CD1c-positive myeloid dendritic cell (primary cell): ENCODE measurements around the gene CD55.

ENCODE experiments used
- DNase-seq: peaks from one replicate; pipeline ENCODE4 v3.0.0-alpha.2; 2016; ENCODE audit errors: extremely low spot score

CD55 gene

DNA sequence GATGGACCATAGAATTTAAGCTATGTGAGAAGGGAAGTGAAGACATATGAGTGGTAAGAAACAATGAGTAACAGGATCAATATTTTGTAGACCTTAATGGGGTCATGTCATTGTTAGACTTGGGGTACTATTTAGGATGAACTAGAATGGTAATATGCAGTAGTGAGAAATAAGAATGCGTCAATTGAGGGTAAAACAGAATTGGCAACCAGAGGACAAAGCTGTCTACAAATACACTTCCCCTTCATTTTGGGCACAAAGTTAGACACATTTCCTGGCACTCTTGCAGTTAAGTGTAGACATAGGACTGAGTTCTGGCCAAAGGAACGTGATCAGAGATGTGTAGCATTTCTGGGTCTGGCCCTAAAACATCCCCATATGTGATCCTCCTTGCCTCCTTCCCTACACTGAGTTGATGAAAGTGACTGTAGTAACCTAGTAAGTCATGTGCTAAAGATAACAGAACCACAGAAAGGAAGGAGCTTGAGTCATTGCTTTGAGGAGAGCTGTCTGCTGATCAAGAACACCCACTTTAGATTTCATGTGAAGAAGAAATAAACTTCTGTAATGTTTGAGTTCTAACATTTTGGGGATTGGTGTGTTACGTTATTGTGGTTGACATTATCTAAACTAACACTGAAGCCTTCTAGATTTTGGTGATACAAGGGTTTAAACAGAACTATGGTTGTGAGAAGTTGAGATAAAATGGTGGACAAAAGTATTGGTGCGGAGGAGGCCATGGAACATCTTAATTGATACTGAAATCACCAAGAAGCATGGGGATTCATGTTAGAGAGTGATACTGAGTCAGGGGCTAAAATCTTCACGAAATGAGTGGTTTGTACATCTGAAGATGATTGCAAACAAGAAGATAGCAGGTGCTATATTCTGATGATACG, 41.7 kb downstream of the CD55 start:
- peak; percentile 70 for DNase-seq

DNA sequence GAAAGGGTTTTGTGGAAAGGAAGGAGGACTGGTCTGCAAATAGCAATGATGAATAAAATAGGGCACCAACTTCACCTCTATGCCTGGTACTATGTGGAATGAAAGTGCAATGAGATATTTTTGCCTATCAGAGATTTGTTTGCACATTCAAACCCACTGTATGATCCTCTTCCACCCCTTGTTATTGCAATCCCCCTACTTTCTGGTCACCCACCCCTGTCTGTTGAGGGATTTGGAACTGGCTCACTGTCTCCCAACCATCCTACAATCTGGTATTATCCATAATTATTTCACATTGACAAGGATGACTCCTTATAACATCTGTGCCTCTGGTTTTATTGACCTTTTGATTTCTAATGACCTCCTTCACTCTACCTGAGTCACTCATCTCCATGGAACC, 42.4 kb downstream of the CD55 start:
- no peak for DNase-seq

DNA sequence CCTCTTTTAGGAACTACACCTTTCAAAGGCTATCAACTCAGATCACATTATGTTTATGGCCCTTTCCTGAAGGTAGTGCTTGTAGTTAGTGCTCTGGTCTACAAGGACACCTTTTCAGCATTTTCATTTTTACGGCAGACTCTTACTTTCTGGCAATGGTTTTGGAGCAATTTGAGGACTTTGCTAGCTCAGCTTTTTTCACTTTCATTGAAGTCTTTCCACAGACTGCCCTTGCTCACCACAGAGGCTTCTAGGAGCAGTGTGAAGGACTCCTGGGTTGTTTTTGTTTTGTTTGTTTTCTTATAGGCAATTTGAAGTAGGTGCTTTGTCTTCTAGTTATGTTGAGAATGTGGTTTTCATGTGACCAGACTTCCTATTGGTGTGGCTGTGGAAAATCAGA, 43.1 kb downstream of the CD55 start:
- DNase-seq = no peak

DNA sequence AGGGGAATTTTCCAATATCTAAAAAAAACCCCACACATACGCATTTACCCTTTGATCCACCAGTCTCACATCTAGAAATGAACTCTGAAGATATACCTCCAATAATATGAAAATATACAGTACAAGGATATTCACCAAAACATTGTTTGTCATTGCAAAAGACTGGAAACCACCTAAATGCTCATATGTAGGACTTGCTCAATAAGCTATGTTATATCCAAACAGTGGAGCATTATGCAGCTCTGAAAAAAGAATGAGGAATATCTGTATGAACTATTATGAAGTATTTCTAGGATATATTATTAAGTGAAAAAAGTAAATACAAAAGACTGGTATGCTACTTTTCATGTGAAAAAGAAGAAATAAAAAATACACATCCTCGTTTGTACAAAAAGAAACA, 43.6 kb downstream of the CD55 start:
- DNase-seq = no peak

DNA sequence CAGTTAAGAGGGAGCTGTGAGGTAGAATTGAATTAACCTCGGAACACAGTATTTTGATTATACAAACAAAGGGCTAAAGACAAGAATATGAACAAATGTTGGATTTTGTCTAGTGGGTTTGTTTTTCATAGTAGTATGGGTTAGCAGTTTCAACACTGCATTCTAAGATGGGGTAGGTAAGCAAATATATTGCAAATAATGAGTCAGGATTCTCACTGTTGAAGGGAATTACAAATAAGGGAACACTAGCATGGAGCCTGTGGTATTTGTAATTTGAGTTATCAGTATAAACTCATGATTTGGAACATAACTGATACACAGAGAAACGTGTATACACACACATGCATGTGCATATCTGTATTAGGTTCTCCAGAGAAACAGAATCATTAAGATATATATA, 44.5 kb downstream of the CD55 start:
- DNase-seq = no peak

DNA sequence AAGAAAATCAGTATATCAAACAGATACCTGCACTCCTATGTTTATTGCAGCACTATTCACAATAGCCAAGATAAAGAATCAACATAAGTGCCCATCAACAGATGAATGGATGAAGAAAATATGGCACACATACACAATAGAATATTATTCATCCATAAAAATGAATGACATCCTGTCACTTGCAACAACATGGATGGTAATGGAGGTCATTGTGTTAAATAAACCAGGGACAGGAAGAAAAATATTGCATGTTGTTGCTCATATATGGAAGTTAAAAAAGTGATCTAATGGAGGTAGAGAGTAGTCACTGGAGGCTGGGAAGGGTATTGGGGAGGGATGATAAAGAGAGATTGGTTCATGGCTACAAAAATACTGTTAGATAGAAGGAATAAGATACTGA, 67.2 kb downstream of the CD55 start:
- DNase-seq = no peak

DNA sequence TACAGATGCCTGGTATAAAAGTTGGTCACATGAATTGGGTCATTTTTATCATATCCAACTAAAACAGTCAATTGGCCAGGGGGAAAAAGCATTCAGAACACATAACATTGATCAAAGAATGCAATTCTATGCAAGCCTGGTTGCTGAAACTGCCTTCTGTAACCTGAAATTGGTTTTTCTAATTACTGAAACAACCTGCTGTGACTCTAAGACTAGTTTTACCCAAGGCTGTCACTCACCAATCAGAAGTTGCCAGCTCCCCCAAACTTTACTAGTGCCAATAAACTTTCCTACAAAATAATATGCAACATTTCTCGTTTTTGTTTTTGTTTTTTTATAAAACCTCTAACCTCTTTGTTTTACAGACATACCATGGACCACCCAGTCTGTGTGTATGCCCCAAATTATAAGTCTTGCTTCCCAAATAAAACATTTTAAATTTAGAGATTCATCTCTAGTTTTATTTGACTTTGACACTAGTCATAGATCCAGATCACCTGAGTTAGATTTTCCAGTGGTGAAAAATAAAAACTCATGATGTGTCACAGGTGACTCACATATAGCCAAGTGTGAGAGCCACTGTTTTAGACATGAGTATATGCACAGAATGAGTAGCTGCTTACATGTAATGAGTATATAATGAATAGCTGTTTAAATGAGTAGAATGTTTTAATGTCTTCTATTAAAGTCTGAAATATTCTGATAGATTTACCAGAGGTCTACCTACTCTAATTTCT, 68.4 kb downstream of the CD55 start:
- DNase-seq = no peak

DNA sequence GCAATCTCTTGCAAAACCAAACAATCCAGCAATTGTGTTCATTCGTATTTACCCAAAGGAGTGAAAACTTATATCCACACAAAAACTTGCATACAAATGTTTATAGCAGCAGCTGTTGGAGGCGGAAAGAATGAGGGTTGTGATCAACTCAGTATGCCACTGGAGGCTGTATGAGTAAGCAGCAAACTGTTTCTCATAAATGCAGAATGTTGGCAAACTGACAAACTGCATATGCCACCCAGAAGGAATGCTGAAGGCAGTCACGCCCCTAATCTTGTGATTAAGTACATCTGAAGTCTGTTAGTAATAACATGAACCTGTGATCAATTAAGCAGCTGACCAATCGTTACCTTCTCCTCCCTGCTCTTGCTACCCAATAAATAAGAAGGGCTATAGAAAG, 72.1 kb downstream of the CD55 start:
- DNase-seq = no peak

DNA sequence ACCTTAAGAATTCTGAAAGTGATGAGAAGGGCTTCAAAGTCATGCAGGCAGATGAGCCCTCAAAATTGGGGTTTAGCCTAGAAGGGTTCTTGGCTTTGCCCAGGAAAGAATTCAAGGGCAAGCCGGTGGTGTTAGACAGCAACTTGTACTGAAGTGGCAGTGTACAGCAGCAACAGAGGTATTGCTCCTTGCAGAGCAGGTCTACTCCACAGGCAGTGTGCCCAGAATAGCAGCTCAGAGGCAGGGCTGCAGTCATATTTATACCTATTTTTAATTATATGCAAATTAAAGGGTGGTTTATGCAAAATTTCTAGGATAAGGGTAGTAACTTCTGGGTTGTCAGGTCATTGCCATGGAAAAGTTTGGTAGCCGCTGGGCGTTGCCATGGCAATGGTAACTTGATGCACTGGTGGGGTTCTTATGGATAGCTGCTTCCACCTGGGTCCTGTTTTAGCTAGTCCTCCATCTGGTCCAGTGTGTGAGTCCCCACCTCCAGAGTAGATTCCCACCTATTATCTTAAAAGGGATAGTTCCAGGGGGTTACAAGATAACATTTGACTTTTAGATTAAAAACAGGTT, 74.8 kb downstream of the CD55 start:
- no peak for DNase-seq

DNA sequence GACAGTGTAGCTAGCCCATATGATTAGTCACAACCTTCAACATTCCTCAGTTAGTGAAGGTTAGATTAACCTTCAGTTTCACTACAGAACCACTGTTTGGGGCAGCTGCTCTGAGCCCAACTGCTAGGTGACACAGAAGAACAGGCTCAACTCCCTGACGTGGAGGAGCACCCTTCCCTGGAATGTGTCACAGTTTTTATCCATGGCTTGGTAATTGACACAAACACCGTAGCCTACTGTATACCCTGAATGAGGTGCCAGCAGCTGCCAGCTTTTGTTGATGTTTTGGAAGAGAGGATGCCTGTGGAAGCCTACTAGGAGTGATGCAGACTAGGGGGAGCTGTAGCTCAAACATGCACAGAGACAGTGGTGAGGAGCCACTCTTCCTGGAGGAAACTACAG, 76.0 kb downstream of the CD55 start:
- no peak for DNase-seq

DNA sequence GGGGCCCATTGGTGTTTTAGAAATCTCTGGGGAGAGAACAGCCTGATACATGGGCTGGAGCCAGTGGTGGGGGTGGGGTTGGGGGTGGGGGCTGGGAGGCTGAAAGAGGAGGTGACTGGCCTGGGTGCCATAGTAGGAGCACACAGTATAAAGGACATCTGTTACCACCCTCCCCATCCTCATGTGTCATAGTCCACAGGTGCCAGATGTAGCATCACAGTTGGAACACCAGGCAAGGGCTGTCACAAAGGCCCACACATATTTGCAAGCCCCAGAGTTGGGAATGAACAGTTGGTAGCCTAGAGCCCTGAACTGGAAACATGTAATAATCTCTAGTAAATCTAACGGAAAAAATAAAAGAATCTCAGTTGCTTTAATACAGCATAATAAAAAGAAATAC, 77.5 kb downstream of the CD55 start:
- no peak for DNase-seq

DNA sequence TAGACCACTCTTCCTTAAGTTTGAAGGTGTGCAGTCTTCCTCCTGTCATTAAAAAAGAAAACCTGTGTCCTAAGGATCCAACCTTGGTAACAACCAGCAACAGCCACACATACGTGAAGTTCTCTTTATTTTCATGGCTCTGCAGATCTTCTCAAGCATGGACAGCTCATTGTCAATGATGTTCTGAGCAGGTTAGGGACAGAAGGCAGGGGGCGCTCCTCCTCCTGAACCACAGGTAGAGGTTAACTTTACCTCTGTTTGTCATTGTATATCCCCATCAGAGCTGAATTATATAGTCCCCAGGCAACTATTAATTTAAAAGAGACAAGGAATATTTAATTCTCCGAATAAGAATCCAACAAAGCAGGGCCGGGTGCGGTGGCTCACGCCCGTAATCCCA, 80.1 kb downstream of the CD55 start:
- no peak for DNase-seq

DNA sequence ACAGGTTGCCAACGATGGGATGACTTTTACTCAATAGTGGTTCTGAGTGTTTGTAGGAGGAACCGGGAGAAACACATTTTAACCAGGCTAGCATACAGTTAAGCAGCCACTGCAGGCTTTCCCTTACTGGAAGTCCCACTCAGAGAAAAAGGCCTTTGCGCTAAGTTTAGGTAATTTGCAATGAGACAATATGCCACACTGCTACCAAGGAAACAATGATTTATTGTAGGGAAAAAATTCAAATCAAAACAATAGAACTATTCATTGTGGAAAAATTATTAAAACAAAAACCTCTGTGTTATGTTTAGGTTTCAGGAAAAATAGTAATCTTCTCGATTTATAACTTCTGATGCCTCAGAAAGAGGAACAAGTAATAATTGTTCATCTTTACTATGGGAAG, 81.3 kb downstream of the CD55 start:
- no peak for DNase-seq

DNA sequence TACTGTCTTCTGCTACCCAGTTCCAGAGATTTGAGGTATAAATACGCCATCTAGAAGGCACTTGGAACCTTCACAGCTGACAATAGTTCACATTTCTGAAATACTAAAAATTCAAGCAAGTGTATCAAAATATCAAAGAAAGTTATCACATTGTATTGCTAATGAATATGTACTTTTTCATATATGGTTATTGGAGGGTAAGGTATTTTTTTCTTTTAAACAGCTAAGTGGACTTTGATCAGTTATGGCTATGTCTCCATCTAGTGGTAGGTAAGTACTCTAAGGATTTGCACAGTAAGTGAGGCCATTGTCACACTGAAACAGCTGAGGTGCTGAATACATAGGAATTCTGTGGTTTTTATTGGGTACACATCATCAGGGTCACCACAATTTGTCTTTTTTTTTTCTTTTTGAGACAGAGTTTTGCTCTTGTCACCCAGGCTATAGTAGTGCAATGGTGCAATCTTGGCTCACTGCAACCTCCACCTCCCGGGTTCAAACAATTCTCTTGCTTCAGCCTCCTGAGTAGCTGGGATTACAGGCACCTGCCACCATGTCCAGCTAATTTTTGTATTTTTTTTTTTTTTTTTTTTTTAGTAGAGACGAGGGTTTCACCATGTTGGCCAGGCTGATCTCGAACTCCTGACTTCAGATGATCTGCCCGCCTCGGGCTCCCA, 83.5 kb downstream of the CD55 start:
- DNase-seq = peak; percentile 77

DNA sequence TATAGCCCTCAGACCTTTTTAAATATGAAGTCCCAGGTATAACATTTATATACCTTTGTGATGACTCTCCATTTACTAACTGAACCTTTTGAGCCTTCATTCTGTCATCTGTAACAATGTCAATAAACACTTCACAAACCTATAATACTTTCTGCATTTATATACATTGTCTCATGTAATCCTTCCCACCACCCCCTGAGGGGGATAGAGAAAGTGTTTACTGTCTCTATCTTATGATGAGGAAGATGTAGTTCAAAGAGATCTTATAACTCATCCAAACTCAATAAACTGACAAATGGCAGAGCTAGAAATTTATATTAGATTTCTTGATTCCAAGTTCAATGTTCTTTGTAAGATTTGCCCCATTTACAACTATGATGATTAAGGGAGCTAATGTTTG, 84.3 kb downstream of the CD55 start:
- DNase-seq = no peak

DNA sequence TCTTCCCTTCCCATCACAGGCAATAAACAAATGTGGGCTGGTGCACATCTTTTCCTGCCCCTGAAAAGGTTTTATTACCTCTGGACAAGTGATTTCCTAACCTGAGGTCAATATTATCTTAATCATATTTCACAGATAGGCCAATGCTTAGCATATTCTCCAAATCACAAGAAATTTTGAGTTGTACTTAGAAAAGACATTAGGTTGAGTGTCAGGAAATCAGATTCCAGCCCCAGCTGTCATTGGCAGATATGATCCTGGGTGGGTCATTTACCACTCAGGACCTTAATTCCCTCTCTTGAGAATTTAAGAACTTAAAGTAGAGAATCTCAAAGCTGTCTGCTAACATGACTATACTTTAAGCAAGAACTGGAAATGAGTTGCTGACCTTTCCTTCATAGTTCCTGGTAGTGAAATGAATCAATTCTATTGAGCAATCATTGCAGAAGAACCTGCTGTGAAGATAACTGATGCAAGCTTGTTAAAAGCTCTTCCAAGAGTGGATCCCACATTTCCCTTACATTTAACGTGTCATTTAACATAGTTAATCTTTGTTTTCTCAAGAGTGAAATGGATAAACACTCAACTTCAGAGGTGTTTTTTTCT, 86.3 kb downstream of the CD55 start:
- DNase-seq = peak; percentile 89
